ENCODE results near the gene NRAP. TPM values are rescaled to one million over a fixed set of nuclear protein-coding genes. Genes with fewer than 3 reads are reported as not detected.

The NRAP gene
- total RNA-seq = not detected in 2 replicates

DNA sequence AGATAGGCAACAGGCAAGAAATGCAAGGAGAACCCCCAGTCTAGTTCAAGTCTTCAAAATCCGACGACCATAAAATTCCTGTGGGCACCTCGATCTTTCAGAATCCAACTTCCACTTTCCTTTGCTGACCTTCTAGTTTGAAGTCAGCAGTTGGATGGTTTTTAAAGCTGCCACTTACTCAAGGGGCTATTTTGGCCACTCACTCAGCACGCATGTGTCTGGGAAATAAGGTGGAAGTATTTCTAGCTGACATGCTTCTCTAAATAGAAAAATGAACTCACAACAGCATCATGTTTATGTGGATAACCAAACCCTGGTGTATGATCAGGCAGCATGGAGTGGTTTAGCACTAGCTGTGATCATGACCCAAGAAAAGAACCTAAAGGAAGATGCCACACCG, at the start of gene NRAP:
TSS of gene NRAP (minus strand) at position 134 of the 400 bp plus-strand sequence. CDS start 159 bp downstream, outside the sequence.

GRCh38 chr10:113679463-113680189, 15.8 kb upstream of the NRAP start, which contains the start of gene CASP7:
Gene CASP7, plus strand, starts transcription at chr10:113679912. Its CDS starts 17,582 bp downstream, at chr10:113697494.

DNA sequence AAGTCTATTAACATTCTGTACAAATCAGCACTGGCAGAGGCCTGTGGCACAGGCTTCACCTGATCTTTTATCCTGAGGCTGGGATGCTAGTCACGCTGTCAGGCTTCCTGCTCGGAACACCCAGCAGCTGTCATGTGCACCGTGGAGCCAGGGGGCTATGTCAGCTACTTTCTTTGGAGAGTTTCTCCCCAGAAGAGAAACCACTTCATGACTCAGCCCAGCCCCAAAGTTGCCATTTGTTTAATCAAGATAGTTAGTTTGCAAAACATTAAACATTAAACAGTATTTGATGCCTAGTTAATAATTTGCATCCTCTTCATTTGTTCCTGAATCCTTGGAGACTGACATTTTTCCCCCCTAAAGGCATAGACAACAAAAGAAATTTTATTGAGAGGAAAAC, 111.1 kb downstream of the NRAP start, which contains the start of gene HABP2:
TSS of gene HABP2 (plus strand) at position 353 of the 400 bp plus-strand sequence. CDS start 69 bp downstream, outside the sequence.

Other genes starting within 250 kb of the NRAP start
- gene HABP2, start 111.0 kb downstream of the NRAP start, total RNA-seq = not detected in 2 replicates
- gene CASP7, start 15.9 kb upstream of the NRAP start, total RNA-seq = 42.7 and 54.1 TPM in 2 replicates
- not detected in 2 replicates for gene PLEKHS1, start 87.6 kb upstream of the NRAP start, total RNA-seq
- 5.3 and 5.5 TPM in 2 replicates for gene DCLRE1A, start 190.0 kb upstream of the NRAP start, total RNA-seq
- 8.1 and 11.1 TPM in 2 replicates for gene NHLRC2, start 190.6 kb upstream of the NRAP start, total RNA-seq